Motor neuron (in vitro differentiated cells): ENCODE measurements around the gene SLC17A1. TPM values are rescaled to one million over a fixed set of nuclear protein-coding genes. Genes with fewer than 3 reads are reported as not detected.

Source experiments
- ATAC-seq, 8 experiments: fragments of 200-7000 bp; cut with Tn5 transposase; replicated peaks in 6 of 8; 2 replicates each; pipeline ENCODE4 v1.8.0; 2021; ENCODE audit warnings: mild to moderate bottlenecking in 8 of 8, moderate library complexity in 8 of 8
- H3K27ac ChIP-seq, 2 donors: fragments of 250-450 bp; sonication (Bioruptor Pico); 2 replicates each; pipeline ENCODE4 v1.9.0; 2021; ENCODE audit warnings: antibody characterized with exemption in 2 of 2, mild to moderate bottlenecking in 2 of 2, moderate library complexity in 1 of 2
- H3K4me1 ChIP-seq, 2 donors: fragments of 250-450 bp; sonication (Bioruptor Pico); replicated peaks in 1 of 2; 2 replicates each; pipeline ENCODE4 v1.6.1; 2021; ENCODE audit warnings: antibody characterized with exemption in 2 of 2, mild to moderate bottlenecking in 2 of 2, moderate library complexity in 1 of 2
- H3K4me3 ChIP-seq, 5 donors: fragments of 250-450 bp; sonication (Bioruptor Pico); 2 replicates each; pipeline ENCODE4 v1.9.0; 2021; ENCODE audit warnings: antibody characterized with exemption in 5 of 5, mild to moderate bottlenecking in 5 of 5, moderate library complexity in 4 of 5
- WGBS, 10 experiments: fragments of 450-650 bp; shearing (Covaris generic); methylation state at CpG; one replicate each; pipeline ENCODE4 v1.0.0; 2022; 5-methylcytosine and 5-hydroxymethylcytosine counted together
- in situ Hi-C, 9 experiments: fragments of 400-800 bp; cut with MboI; loops; one replicate each; pipeline ENCODE4 v1.15.0; 2021; ENCODE audit warnings: low sequenced_read_pairs in 9 of 9, low pct_unique_long_range_greater_than_20kb in 2 of 9; ENCODE audit not compliant: unreplicated experiment in 9 of 9
- total RNA-seq, 8 experiments: library from RNA; unstranded; fragments of 300-600 nt; gene quantifications; 2 replicates each; pipeline versions ENCODE4 v1.2.3 to v1.2.4, GENCODE V29; 2022

The SLC17A1 gene, protein sequence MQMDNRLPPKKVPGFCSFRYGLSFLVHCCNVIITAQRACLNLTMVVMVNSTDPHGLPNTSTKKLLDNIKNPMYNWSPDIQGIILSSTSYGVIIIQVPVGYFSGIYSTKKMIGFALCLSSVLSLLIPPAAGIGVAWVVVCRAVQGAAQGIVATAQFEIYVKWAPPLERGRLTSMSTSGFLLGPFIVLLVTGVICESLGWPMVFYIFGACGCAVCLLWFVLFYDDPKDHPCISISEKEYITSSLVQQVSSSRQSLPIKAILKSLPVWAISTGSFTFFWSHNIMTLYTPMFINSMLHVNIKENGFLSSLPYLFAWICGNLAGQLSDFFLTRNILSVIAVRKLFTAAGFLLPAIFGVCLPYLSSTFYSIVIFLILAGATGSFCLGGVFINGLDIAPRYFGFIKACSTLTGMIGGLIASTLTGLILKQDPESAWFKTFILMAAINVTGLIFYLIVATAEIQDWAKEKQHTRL
- not detected for total RNA-seq

DNA sequence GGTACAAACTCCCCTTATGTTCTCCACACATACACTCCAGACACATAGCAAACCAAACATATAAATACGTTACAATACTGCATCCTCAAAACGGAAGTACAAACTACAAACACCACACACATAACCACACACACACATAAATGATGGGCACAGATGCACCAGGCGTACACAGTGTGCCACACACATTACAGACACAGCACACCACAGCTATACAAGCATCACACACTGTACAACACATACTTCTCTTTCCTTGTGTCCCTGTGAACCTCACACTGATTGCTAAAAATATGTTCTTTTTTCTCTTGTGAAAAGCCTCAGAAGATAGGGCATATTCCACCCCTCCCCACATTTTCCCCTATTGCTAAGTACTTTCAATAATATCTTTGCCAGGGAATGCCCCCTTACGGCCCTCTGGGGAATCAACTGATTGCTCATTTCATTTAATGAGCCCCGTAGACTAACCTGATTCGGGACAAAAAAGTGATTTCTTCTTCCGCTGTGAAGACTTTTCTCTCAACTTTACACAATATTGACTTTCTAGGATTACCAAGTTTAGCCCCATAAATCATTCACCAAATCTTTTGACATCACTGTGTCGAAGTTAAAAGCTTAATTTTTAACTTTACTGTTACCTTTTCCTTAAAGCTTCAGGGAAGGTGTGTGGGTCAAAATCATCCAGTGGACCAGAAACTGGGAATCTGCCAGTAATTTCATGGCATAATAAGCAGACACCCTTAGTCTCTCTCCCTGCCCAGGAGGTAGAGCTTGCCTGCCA is at the start of gene SLC17A1:
TSS of gene SLC17A1 (minus strand) at position 521 of the 775 bp plus-strand sequence. CDS start 1,495 bp downstream, outside the sequence.
- ATAC-seq, result no peak
- WGBS, 10 experiments, result 24 to 93% (median 75%) methylated on average over 2 to 8 of the region's 8 CpGs
- in situ Hi-C loops, result no loop called here
- Histone ChIP-seq H3K4me1 (no peaks in the 10 kb centered on the region), H3K4me3 (no peak within 1 kb of the TSS), H3K27ac (no peak within 1 kb of the TSS)

- no peak overlapping the region for H3K27ac ChIP-seq
- 47 to 100% (median 81%) methylated on average over 1 to 4 of the region's 4 CpGs for WGBS, 10 experiments
- no peak overlapping the region for H3K4me3 ChIP-seq
- no peak for ATAC-seq
- in situ Hi-C loops, result no loop called here
- H3K4me1 ChIP-seq, result no peaks in the 10 kb centered on the region
Observed at GRCh38 chr6:25880601-25881000, 48.7 kb upstream of the SLC17A1 start.

- in situ Hi-C loops, result no loop called here
- H3K4me3 ChIP-seq, result no peak overlapping the region
- no peak for ATAC-seq
- H3K4me1 ChIP-seq, result no peaks in the 10 kb centered on the region
- H3K27ac ChIP-seq, result no peak overlapping the region
- 50 to 100% (median 93%) methylated on average over 1 to 2 of the region's 2 CpGs; no CpG with 5 or more reads in 1 of the 10 experiments for WGBS, 10 experiments
Observed at GRCh38 chr6:25878721-25879322, 47.0 kb upstream of the SLC17A1 start.

DNA sequence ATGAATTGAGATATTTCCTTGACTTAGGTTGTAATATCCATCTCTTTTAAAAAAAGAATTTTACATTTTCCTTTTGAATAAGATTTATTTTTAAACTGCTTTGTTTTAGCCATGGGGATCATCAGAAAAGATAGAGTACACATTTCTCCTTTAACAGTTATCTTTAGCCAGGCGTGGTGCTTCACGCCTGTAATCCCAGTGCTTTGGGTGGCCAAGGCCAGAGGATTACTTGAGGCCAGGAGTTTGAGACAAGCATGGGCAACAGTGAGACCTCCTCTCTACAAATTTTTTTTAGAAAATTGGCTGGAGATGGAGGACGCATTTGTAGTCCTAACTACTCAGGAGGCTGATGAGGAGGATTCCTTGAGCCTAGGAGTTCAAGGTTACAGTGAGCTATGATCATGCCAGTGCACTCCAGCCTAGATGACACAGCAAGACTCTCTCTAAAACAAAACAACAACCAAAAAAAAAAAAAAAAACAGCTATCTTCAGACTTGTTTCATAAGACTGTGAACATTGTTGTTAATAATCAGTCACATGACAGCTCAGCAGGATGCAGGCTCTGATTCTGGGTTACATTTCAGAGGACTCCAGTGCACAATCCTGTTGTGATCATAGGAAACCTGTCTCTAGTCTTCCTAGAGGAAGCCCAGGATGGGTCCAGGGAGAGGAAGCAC is 44.2 kb upstream of the SLC17A1 start:
- no peak overlapping the region for H3K27ac ChIP-seq
- in situ Hi-C loops, result no loop called here
- no peak for ATAC-seq
- H3K4me3 ChIP-seq, result no peak overlapping the region
- WGBS, 10 experiments, result 19 to 95% (median 56%) methylated on average over 2 to 3 of the region's 3 CpGs; no CpG with 5 or more reads in 2 of the 10 experiments
- no peaks in the 10 kb centered on the region for H3K4me1 ChIP-seq

DNA sequence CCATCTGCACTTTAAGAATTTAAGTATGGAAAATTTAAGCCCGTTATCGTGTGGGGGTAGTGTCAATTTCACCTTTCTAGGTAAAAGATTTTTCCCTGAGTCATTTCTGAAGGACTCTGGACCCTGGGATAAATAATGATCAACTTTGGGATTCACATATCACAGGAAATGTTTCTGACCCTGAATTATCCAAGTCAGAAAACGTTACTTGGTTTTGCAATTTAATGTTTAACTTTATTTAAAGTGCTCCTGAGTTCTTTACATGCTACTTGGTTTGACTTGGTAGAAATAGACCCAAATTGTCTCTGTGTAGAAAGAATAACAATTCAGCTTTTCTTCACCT is 43.7 kb upstream of the SLC17A1 start:
- Histone ChIP-seq H3K27ac (no peak overlapping the region), H3K4me1 (no peaks in the 10 kb centered on the region), H3K4me3 (no peak overlapping the region)
- in situ Hi-C loops, result no loop called here
- 0 to 100% (median 51%) methylated on average over 1 to 3 of the region's 3 CpGs; no CpG with 5 or more reads in 1 of the 10 experiments for WGBS, 10 experiments
- ATAC-seq, result no peak

- 33 to 95% (median 83%) methylated on average over 1 to 3 of the region's 3 CpGs; no CpG with 5 or more reads in 1 of the 10 experiments for WGBS, 10 experiments
- in situ Hi-C loops, result no loop called here
- Histone ChIP-seq H3K27ac (no peak overlapping the region), H3K4me1 (no peaks in the 10 kb centered on the region), H3K4me3 (no peak overlapping the region)
- ATAC-seq, result no peak
Observed at GRCh38 chr6:25874822-25875562, 43.1 kb upstream of the SLC17A1 start.

DNA sequence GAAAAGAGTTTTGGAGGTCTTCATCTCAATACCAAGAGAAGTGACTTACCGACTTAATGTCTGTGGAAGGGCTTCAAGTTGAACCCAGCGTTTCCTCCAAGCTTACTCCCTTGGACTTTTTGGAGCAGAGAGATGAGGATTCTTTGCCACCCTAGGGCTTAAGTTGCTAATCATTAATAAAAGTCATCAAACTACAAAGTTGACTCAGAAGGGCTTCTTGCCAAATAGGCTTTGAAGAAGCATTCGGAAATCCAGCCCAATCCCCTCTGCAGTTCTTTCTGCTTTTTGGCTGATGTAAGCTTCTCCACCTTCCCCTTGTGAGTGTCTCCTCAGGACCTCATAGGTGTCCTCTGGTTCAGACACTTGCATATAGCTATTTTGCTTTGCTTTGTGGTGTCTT is 42.3 kb upstream of the SLC17A1 start, which contains the start of gene SLC17A3:
TSS of gene SLC17A3 (minus strand) at position 126 of the 400 bp plus-strand sequence. CDS start 5,856 bp downstream, outside the sequence.
- in situ Hi-C loops, result no loop called here
- ATAC-seq, result no peak
- H3K4me1 ChIP-seq, result no peaks in the 10 kb centered on the region
- no peak within 1 kb of the TSS for H3K4me3 ChIP-seq
- 26 to 100% (median 87%) methylated on average over 1 to 3 of the region's 3 CpGs; no CpG with 5 or more reads in 2 of the 10 experiments for WGBS, 10 experiments
- H3K27ac ChIP-seq, result no peak within 1 kb of the TSS

- WGBS, 10 experiments, result 60 to 100% (median 90%) methylated on average over 1 of the region's 1 CpG; no CpG with 5 or more reads in 4 of the 10 experiments
- in situ Hi-C loops, result no loop called here
- Histone ChIP-seq H3K4me3 (no peak overlapping the region), H3K4me1 (no peaks in the 10 kb centered on the region), H3K27ac (no peak overlapping the region)
- no peak for ATAC-seq
Observed at GRCh38 chr6:25872814-25873213, 41.0 kb upstream of the SLC17A1 start.

GRCh38 chr6:25869840-25870239 is 38.0 kb upstream of the SLC17A1 start:
- in situ Hi-C loops, result no loop called here
- WGBS, 10 experiments, result 0 to 91% (median 62%) methylated on average over 1 of the region's 1 CpG
- Histone ChIP-seq H3K27ac (no peak overlapping the region), H3K4me1 (no peaks in the 10 kb centered on the region), H3K4me3 (no peak overlapping the region)
- no peak for ATAC-seq

- H3K4me3 ChIP-seq, result no peak overlapping the region
- in situ Hi-C loops, result no loop called here
- ATAC-seq, result no peak
- H3K27ac ChIP-seq, result no peak overlapping the region
- WGBS, 10 experiments, result 0 to 100% (median 62%) methylated on average over 1 to 3 of the region's 3 CpGs; no CpG with 5 or more reads in 2 of the 10 experiments
- H3K4me1 ChIP-seq, result no peaks in the 10 kb centered on the region
Observed at GRCh38 chr6:25868436-25869183, 36.8 kb upstream of the SLC17A1 start.

DNA sequence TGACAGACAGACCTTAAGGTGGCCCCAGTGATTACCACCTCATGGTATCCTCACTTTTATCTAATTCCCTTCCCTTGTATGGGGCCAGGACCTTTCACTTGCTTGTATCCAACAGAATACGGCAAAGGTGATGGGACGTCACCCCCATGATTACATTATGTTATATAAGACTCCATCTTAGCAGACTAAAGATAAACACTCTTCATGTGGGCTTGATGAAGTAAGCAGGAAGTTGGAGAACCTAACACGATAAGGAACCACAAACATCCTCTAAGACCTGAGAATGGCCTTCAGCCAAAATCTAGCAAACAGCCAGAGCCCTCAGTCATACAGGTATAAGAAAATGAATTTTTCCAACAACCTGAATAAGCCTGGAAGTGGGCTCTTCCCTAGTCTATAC is 34.2 kb upstream of the SLC17A1 start:
- Histone ChIP-seq H3K4me1 (no peaks in the 10 kb centered on the region), H3K27ac (no peak overlapping the region), H3K4me3 (no peak overlapping the region)
- no peak for ATAC-seq
- WGBS, 10 experiments, result 20 to 100% (median 84%) methylated on average over 1 to 3 of the region's 3 CpGs; no CpG with 5 or more reads in 2 of the 10 experiments
- in situ Hi-C loops, result no loop called here
